Measurements from ENCODE around the gene OSTF1.

The OSTF1 gene

GRCh38 chr9:75085640-75086039, 2.7 kb upstream of the OSTF1 start:
- no peak overlapping the region for H3K27ac ChIP-seq
- no peaks in the 10 kb centered on the region for H3K27me3 ChIP-seq (replicated peaks)
- in situ Hi-C loops (cut with HindIII; ENCODE audit: low pct_ligation_motif_present, low sequenced_read_pairs), result no loop called here
- no peak for DNase-seq
- no peak overlapping the region for H3K4me3 ChIP-seq (ENCODE audit: low read depth, low read length)
- H3K36me3 ChIP-seq (replicated peaks), result no peaks in the 10 kb centered on the region
- no peak for TF ChIP-seq CTCF (IDR thresholded peaks at IDR 0.05; ENCODE audit: low read depth, low read length, missing control alignments)

- no peaks in the 10 kb centered on the region for H3K36me3 ChIP-seq (replicated peaks)
- DNase-seq, result no peak
- H3K27ac ChIP-seq, result peak overlapping the region; percentile 53
- TF ChIP-seq CTCF (IDR thresholded peaks at IDR 0.05; ENCODE audit: low read depth, low read length, missing control alignments), result no peak
- in situ Hi-C loops (cut with HindIII; ENCODE audit: low pct_ligation_motif_present, low sequenced_read_pairs), result no loop called here
- no peaks in the 10 kb centered on the region for H3K27me3 ChIP-seq (replicated peaks)
- H3K4me3 ChIP-seq (ENCODE audit: low read depth, low read length), result peak overlapping the region; percentile 97
Measured at GRCh38 chr9:75086541-75087288, 1.6 kb upstream of the OSTF1 start.

- in situ Hi-C loops (cut with HindIII; ENCODE audit: low pct_ligation_motif_present, low sequenced_read_pairs), result no loop called here
- H3K27me3 ChIP-seq (replicated peaks), result no peaks in the 10 kb centered on the region
- peak overlapping the region; percentile 97 for H3K4me3 ChIP-seq (ENCODE audit: low read depth, low read length)
- no peak for TF ChIP-seq CTCF (IDR thresholded peaks at IDR 0.05; ENCODE audit: low read depth, low read length, missing control alignments)
- no peaks in the 10 kb centered on the region for H3K36me3 ChIP-seq (replicated peaks)
- DNase-seq, result peak; percentile 26
- peak overlapping the region; percentile 53 for H3K27ac ChIP-seq
Measured at GRCh38 chr9:75087289-75087823, 958 bp upstream of the OSTF1 start.

GRCh38 chr9:75088646-75089372, 495 bp downstream of the OSTF1 start:
- peak; percentile 47 for DNase-seq
- Histone ChIP-seq H3K27me3 (replicated peaks) (no peaks in the 10 kb centered on the region), H3K4me3 (ENCODE audit: low read depth, low read length) (peak overlapping the region; percentile 87), H3K27ac (peak overlapping the region; percentile 49), H3K36me3 (replicated peaks) (no peaks in the 10 kb centered on the region)
- in situ Hi-C loops (cut with HindIII; ENCODE audit: low pct_ligation_motif_present, low sequenced_read_pairs), result no loop called here
- TF ChIP-seq CTCF (IDR thresholded peaks at IDR 0.05; ENCODE audit: low read depth, low read length, missing control alignments), result peak; percentile 63

GRCh38 chr9:75089373-75089766, 1.1 kb downstream of the OSTF1 start:
- Histone ChIP-seq H3K36me3 (replicated peaks) (no peaks in the 10 kb centered on the region), H3K27me3 (replicated peaks) (no peaks in the 10 kb centered on the region), H3K4me3 (ENCODE audit: low read depth, low read length) (peak overlapping the region; percentile 87), H3K27ac (peak overlapping the region; percentile 49)
- in situ Hi-C loops (cut with HindIII; ENCODE audit: low pct_ligation_motif_present, low sequenced_read_pairs), result no loop called here
- no peak for DNase-seq
- TF ChIP-seq CTCF (IDR thresholded peaks at IDR 0.05; ENCODE audit: low read depth, low read length, missing control alignments), result no peak

Data from brain microvascular endothelial cell (primary cell).